NCI-H187 treated with DMSO at 0.1 percent for 48 hours (cell line): ENCODE data around the gene TOX3.

Experiments
- DNase-seq: peaks from one replicate; lab custom pipeline; 2025; lab: John Stamatoyannopoulos, UW

Gene TOX3

DNA sequence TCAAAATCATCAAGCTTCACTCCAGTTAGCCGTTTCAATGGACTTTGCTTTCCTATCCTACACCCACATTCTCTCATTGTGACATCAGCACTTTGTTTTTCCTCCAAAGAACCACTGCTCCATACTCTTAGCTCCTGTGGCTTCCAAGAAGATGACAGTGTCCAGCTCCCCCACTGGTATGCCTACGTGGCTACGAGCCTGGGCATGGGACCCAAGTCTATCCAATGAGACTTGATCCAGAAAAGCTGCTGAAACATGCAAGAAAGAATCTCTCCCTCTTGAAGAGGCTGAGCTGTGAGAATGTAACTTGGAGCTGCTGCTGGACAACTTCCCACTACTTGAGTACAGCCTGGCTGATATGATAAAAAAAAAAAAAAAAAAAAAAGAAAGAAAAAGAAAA, 9.4 kb downstream of the TOX3 start:
- no peak for DNase-seq

DNA sequence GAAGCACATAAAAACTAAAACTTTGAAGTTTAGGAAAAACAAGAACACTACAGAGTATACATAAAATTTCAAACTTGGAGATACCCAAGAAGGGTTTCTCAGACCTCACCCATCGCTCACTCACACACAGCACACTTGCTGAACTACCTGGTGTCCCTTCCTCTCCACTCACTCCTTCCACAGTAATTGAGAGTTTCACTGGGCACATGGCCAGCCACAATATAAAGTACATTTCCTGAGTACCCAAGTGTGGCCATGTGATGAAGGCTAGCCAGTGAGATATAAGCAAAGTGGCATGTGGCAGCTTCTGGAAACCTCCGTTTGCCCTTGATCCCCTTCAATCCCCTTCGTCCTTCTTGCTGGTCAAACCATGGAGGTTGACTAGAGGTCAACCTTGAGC, 11.9 kb downstream of the TOX3 start:
- no peak for DNase-seq

DNA sequence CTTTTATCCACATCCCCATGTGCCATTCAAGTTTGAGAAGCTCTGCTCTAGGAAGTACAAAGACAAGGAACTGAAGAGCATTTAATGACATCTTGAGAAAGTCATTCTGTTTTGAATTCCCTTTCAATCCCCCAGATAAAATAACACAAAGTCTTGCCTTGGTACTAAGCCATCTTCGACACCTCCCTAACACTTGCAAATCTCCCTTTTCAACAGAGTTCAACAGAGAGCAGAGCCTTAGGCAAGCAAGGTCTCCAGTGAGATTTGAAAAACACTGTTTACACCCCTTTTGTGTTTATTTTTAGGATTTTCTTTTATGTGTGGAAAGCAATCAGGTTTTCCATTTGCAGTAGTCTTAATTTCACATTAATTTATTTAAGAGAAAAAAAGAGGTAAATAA, 13.6 kb downstream of the TOX3 start:
- no peak for DNase-seq

DNA sequence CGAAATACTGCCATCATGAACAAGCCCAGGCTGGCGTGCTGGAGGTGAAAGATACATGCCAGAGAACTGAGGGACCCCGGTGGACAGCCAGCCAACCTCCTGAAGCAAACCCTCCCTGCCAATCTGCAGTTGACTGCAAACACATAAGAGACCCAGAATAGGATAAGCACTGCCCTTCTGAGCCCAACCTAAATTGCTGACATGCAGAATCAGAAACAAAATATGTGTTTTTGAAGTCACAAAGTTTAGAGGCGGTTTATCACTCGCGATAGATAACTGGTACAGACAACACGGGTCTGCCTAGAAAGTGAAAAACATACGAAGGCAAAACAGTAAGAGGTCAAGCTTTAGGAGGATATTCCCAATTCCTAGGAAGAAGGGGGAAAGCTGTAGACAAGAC, 14.6 kb downstream of the TOX3 start:
- no peak for DNase-seq

DNA sequence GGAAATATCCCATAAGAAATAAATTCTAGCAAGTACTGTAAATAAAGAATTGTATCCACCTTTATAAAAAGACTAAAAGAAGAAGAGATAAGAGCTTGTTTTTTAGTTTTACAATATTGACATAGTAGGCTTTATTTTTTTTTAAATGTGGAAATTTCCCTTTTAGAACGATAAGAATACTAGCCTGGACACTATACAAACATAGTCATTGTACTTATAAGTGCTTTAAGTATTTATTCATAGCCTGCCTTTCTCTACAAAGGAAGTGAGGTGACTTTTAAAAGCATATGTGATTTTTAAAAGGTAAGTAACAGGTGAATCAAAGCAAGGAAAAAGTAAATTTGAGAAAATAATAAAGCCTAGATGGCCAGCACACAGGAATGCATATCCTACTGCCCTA, 17.7 kb downstream of the TOX3 start:
- DNase-seq, result no peak

DNA sequence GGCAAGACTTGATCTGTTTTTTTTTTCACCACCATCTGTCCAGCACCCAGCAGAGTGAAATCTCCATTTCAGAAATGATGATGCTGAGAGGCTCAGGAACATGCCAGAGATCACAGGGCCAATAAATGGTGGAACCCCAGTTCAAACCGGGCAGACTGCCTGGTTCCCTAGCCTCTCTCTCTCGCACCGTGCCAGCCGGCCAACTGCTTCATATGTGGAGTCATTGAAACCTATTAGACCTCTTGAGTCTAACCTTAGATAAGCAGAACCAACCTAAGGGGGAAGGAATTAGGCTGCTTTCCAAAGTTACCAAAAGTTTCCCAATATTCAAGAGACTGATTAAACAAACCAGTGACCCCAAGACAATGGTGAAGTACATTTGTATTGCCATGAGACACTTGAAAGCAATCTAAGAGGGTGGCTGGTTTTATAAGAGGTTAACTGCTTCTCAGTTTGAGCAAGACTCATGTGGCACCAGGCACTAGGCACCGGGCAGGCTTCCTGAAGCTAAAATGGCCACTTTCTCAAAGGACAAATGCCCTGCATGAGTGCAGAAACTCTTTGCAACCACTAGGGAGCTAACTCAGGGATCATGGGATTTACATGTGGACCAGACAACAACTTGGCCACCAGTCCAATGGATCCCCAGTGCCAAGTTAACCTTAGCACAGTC, 18.4 kb downstream of the TOX3 start:
- DNase-seq, result no peak

DNA sequence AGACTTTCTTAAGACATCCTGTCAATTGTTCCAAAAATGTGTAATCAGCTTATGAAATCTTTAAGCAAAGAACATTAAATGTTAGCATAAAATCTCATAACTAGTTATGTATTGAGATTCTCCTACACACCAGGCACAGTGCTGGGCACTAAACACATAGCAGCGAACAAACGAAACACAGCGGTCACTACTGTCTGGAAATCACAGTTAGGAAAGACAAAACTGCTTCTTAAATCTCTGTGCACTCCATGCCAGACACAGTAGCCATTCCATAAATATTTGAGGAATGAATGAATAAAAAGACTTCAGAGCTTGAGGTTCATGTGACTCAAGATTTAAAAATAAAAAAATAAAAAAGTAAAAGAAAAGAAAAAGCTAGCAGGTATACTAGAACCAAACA, 20.1 kb downstream of the TOX3 start:
- DNase-seq, result no peak

DNA sequence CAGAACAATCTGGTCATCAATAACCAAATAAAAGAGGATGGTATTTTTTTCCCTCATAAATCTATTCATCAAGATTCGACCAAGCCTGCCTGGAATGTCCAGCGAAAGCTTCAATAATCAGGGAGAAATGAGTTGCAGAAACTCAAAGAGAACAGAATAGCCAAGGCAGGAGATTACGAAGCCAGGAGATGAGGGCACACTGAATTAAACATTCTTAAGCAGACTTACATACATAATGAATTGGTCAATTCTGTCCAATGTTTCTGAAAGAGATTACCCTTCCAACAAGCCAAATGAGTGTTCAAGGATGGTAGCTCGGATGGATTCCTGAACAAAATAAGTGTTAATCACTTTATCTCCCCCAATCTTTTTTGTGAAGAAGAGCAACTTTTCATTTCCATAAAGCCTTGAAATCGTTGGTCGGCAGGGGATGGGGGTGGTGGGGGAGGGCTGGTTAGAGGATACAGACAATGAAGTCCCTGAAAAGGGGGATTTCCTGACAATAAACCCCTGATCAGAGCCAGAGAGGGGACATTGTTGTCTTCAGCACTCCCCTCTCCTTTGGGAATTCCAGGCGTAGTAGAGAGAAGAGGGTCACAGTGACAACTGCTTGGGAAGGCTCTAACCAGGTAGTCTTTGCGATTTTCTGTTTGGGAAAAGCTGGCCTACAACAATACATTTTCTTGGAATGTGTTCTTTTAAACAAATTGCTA, 20.7 kb downstream of the TOX3 start:
- DNase-seq, result no peak

DNA sequence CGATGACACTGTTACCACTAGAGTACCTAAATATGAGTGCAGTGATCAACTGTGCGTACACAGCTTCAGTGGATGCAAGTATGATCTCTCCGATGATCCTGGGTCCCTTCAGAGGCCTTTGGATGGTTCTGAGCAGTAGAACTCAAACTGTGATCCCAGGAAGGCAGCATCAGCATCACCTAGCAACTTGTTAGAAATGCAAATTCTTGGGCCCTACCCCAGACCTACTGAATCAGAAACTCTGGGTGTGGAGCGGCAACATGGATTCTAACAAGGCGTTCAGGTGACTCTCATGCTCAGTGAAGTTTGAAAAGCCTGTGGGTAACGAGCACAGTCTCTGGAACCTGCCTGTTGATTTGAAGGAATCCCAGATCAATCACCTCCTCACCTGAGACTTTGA, 25.4 kb downstream of the TOX3 start:
- DNase-seq, result no peak

DNA sequence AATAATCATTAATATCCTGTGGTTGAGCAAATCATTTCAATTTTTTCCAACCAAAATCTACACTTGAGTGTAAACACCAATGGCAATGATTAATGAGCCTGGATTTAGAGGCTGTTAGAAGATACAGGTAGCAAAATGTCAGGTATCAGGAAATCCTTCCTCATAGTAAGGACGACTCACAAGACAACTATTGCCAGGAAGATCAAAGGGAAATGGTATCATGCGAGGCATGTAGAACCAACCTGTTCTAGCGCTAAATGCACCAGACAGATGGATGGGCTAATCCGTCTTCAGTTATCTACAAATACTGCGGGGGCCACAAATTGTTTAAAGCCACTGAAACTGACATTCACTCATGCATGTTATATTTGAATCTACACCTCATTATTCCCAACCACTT, 28.1 kb downstream of the TOX3 start:
- DNase-seq, result no peak

DNA sequence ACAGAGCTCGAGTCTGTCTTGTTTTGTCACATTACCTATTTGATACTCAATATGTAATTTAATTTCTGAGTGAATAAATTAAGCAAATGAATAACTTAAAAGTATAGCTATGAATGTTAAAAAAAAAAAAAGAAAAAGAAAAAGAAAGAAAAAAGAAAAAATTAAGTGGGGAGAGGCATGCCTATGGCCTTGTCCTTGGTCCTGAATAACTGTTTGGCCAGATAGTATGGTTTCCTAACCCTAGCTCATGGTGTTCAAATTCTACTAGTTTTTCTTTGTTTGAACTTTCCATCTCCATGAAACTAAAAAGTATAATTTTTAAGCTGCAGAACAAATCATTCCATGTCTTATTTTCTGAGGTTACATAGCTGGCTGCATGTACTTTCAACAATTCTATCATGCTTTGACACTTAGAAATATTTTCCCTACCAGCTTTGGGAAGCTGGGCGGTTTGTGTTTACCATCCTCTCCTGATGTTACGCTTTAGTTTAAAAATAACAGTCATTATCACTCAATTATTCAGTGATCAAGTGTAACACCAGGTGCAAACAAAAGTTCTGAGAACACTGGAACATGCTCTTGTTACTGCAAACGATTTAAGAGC, 31.8 kb downstream of the TOX3 start:
- no peak for DNase-seq

DNA sequence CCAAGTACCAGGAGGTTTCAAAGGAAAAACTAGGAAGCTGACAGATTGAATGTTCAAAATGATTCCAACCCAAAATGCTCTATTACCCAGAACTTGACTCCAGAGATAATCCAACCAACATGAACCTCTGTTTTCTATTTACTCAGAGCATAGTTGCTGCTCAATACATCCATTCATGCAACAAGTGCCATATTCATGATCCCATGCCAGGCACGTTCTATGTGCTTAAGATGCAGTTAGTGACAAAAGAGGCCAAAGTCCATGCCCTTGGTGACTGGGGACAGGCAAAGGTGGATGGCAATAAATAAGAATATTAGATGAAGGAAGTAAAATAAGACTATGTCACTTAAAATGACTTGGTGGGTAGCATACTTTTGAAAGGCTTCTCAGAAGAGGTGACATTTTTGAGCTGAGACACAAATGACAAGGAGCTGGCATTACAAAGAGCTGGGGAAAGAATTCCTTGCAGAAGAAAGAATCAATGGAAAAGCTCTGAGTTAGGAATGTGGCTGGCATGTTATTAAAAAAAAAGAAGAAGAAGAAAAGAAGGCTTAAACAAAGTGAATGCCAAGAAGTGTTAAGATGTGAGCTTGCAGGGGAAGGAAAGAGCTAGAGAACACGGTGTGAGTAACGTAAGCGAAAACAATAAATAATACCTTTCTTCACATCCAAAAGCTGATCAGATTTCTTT, 34.5 kb downstream of the TOX3 start:
- DNase-seq, result no peak

DNA sequence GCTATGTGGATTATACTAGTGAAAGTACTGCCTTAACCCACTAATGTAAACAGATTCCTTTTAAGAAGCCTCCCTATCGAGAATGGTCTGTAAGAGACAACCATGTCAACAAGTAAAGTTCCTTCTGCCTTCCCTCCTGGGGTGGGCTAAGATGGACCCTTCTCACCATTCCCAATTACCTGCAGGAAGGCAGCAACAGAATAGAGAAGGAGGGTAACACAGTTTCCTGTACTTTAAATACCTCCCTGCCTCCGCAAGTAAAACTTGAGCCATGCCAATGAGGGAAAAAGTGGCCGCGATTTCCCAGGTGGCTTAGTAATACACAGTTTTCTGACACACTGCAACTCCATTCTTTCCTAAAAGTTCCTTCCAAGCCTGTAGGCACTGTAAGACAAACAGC, 45.2 kb downstream of the TOX3 start:
- no peak for DNase-seq

DNA sequence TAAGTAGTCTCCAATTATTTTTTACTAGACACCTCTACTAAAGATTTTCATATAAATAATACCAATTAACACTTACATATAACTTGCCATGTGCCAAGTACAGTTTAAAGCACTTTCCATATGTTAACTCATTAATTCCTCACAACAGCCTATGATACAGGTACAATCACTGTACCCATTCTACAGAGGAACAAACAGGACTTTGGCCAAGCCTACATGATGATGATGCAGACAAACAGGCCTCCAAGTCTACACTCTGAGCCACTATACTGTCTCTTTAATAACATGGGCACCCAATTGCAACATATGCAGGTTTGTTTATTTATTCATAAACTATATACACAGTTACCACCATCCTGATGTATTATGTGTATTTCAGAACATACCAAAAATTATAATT, 46.0 kb downstream of the TOX3 start:
- DNase-seq, result no peak

DNA sequence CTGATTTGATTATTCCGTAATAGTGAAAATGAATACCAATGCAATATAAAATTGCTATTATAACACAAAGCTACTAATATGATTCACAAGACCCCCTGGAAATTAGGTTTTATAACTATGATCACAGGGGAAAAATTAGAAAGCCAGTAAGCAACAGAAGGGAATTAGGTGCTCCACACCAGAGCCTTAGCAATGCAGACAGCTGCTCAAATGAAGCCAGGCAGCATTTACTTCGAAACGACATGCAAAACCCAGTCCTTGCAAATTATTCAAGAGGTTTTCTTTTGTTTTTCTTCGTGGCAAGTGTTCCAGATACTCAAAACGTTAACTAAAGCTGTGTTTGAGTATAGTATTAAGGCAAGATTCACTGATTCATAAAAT, 47.9 kb downstream of the TOX3 start:
- DNase-seq, result no peak

DNA sequence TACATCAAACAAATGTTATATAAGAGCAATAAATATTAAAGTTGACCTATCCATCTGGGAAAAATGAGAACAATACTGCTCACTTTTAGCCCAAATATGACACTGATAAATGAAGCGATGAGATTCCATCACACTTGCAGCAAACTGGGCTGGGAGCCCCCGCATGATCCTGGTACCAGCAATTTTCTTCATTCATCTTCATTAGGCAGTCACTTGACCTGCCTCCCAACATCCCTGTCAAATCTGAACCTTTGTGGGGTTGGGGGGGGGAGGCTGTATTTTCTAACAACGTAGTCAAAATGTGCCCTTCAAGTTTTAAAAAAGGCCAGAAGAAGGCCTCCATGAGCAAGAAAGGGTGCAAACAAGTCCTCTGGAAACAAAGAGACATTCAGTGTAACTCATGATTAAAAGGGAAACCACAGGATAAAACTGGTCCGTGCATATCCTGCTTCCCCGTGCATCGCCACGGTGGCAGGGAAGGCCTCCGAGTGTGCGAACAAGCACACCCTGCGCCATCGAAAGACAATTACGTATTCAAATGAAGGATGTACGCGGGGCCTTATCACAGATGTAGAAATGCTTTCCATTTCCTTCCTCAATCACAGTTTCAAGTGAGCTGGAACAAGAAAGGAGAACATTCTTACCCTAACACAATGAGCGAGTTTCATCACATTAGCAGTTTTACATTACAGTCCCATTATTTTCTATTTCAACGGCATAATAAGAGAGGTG, 48.4 kb downstream of the TOX3 start:
- no peak for DNase-seq

DNA sequence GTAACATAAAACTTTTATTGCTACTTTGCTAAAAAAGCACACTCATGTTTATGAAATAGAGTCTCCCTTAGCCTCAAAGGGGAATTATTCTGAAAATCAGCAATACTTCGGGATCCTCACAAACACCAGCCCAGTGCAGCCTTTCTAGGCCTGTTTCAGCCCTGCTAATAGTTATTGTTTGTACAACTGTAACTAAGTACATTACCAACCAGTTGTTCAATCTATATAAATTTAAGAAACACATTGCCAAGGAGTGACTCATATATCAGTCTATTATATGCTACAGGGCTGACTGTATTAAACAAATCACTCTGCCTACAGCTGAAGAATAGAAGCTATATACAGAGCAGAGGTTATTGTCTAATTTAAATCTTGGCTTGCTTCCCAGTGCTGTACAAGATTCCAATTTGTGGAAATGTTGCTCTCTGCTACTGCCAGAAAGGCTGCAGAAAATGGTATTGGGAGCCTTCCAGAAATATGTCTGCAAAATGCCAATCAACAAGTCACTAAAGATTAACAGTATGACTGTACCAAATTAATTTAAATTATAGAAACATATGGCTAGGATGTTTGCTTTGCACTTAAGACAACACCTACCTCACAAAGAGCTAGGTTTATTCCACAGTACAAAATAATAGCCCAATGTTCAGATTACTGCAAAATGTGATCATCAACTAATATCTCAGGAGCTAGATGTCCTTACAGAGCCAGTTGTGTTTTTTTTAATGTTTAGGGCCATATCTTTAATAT, 49.7 kb downstream of the TOX3 start:
- DNase-seq, result no peak

DNA sequence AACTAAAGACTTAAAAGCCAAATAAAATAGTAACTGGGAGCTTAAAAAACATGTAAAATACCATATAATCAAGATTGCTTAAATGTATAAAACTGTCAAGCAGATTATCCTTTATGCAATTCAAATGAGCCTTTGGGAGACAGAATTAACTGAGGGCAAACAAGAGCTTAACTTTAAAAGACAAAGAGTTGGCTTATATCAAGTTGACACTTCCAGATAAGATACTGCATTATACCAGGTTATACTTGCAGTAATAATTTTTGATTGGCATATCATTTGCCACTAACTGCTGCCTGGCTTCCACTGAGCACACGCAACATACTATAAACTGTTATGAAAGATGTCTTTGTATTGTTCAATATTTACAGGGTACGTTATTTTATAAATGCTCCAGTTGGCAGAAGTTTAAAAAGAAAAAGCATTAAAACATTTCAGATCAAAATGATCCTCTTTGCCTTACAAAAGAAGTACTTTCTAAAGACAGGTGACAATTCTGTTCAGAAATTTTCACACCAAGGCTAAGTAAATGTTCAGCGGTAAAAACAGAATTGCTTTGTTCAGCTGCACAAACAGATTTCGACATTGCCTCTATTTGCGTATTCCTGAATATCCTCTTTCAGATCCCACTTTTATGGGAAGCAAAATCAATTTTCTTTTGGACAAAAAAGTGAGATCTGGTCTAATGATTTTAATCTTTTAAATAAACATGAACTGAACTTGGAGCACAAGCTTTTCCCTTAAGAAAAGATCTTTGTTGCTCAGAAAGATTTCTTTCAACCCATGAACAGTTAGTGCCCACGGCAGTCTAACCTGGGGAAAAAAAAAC, 50.7 kb downstream of the TOX3 start:
- no peak for DNase-seq

DNA sequence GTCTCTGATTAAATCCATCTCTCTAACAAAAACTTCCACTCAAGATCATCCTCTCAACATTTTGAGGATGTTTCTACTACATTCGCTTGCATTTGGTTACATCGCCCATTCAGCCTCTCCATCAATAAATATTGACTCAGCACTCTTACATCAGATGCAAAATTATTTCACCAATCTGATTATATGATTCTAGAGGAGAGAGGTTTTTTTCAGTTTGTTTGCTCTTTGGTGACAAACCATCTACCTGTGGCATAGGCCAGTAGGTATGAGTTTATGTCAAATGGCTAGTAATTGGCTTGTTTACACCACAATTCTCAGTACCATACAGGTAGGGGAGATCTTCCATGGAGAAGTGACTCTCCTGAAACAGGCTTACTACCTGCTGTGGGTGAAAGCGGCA, 52.3 kb downstream of the TOX3 start:
- DNase-seq, result no peak

DNA sequence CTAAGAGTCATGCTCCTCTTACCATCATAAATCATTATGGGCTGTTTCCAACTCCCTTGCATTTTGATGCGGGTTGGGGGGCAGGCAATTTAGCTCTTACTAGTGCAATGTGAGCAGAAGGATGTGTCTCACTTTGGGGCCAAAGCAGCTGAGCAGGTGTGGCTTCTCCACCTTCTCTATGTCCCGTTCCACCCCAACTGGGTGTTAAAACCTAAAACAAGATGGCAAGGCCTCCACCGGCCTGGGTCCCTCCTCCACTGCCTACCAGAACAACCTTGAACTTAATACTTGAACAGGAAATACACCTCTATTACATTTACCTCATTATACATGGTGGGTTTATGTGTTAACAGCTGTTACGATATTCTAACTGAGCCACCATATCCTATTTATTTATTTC, 52.8 kb downstream of the TOX3 start:
- no peak for DNase-seq
